Renal cortical epithelial cell (primary cell): Measurements from ENCODE around the gene LIG3. TPM values are rescaled to one million over a fixed set of nuclear protein-coding genes. Genes with fewer than 3 reads are reported as not detected.
A peak's percentile ranks its signal among the peaks of the same experiment; 100 is the strongest.
"Not testable (repeated sequence)": the region's sequence is repeated elsewhere in the genome, so short reads cannot be mapped to it uniquely, and the experiment has no call there.

Source experiments
- DNase-seq: peaks from one replicate; pipeline ENCODE4 v3.0.0-alpha.2; 2011; ENCODE audit warnings: low read depth
- total RNA-seq: library from RNA; depleted of rRNA; stranded (reverse); fragments of >200 nt; gene quantifications from 2 replicates; pipeline ENCODE4 v1.2.3, GENCODE V29; 2014

Gene LIG3
- total RNA-seq, 1 donor from 2014 or later = 40.8 TPM

- no peak for DNase-seq
Measured at GRCh38 chr17:34999456-34999855, 19.1 kb downstream of the LIG3 start.

DNA sequence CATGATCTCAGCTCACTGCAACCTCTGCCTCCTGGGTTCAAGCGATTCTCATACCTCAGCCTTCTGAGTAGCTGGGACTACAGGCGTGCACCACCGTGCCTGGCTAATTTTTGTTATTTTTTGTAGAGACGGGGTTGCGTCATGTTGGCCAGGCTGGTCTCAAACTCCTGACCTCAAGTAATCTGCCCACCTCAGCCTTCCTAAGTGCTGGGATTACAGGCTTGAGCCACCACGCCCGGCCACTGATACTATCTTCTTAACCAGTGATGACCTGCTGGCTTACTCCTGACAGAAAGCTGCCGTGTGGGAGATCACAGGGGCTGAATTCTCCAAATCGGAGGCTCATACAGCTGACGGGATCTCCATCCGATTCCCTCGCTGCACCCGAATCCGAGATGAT is 20.7 kb downstream of the LIG3 start:
- not testable (repeated sequence) for DNase-seq

DNA sequence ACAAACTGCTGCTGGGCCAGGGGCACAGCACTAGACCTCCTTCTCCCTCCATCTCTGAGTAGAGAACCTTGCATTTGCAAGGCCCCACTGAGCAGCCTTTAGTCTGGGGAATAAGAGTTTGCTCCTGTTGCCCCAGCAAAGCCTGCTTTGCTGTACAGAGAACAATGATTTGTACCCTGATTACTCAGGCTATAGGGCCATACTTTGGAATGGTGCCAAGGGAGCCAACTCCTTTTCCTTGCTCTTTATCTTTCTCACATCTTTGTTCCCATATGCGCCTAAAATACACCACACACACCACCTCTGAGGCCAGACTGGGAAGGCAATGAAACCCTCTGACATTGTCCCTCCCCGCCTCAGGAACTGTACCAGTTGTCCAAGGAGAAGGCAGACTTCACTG is 21.2 kb downstream of the LIG3 start:
- DNase-seq = no peak

GRCh38 chr17:35002876-35003551 is 22.7 kb downstream of the LIG3 start:
- peak; percentile 19 for DNase-seq

DNA sequence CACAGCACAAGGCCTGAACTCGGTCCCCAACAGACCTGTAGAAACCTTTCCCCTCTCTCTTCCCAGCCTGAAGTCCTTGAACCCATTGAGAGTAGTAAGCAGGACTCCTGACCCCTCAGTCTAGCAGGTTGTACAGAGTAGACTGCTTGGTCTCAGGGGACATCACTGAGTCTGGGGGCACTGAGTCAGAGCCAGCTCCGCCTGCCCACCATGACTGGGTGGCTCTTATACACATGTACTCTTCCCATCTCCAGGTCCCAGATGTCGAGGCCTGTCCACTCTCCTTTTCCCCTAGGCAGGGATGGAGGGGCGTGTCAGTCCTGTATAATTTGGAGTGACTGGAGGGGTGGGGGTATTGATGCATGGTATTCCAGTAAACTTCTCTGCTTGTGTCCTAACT is 23.5 kb downstream of the LIG3 start:
- DNase-seq = no peak

- DNase-seq = no peak
Measured at GRCh38 chr17:35006345-35006744, 26.0 kb downstream of the LIG3 start.

DNA sequence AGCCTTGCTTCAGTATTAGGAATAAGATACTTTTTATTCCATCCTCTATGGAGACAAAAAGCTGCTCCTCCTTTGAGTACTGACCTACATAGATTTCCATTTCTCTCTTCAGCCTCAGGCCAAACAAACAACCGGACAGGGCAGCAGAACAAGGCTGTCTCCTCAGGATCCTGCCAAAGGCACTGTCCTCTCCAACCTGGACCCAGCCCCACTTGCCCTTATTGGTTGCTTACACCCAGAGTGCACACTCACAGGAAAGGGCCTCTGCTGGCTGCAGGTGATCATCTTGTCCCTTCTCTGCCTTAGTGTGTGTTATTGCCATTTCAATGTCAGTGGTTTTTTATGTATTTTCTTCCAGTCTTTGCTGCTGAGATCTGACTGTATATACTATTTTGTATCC is 26.6 kb downstream of the LIG3 start:
- no peak for DNase-seq

DNA sequence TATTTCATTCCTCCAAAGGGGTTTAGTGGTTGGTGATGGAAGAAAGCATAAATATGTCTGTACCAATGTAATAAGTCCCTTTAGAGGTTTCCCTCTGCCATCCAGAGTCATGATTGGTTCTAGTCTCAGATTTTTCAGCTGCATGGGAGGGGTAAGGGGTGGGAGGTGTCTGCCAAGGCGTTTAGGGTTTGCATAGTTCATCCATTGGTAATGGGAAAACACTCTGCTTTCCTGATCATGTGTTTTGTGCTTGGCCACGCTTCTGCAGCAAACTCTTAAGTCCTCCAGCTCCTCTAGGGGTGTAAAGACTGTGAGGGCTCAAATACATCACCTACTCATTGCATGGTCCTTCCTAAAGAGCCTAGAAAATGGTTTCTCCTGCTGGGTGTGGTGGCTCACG is 29.8 kb downstream of the LIG3 start:
- DNase-seq = no peak

DNA sequence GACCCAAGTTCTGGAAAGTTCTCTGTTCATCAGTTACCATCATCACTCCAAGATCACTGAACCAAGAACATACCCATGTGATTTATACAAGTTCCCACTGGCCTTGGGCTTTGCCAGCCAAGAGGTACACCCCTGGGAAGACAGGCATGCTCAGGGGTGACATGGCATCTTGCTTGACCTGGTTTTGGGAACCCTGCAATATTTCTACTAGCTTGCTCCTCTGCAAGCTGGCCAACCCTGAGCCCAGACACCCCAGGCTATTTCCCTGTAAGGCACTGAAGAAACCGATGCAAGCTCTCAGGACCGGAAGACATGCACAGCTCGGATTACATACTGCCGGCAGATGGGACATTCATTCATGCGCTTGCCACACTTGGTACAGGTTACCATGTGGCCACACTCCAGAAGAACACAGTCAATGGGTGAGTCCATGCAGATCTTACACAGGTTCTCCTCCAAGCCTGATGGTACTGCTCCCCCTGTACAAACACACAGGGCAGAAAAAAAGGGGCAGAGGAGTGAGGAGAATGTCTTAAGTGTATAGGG is 31.4 kb downstream of the LIG3 start:
- no peak for DNase-seq

DNA sequence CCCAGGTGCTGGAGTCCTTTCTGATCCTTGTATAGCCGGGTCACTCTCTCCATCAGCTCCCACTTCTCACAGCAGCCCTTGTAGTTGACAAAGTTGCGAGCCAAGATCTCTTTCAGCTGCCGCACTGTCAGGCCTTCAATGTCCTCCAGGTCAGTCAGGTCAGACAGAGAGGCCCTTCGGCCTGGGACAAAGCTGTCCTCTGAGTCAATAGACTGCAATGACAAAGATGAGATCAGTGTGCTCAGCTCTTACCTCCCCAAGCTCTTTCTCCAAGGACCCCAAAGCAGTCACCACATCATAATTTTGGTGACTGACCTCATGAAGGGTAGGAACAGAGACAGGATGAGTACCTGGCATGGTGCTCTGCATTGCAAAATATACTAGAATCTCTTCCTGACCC is 36.1 kb downstream of the LIG3 start:
- DNase-seq = no peak

- no peak for DNase-seq
Measured at GRCh38 chr17:35017021-35017420, 36.7 kb downstream of the LIG3 start.

DNA sequence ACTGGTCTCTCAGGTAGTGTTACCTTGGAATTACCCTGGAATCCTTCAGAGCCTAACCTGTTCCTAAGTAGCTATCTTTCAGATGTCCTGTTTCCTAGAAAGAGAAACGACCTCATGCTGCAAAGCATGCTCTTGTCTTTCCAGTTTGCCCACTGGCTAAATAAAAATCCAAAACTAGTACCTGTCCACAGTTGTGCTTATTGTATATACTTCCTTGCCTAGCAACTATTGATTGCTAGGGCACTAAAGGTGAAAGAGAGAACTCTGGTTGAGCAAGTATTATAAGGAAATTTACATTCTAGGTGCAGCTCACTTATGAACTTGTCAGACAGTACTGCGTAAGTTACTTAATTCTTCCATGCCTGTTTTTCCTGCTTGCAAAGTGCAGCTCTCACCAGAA is 38.5 kb downstream of the LIG3 start:
- DNase-seq = no peak

DNA sequence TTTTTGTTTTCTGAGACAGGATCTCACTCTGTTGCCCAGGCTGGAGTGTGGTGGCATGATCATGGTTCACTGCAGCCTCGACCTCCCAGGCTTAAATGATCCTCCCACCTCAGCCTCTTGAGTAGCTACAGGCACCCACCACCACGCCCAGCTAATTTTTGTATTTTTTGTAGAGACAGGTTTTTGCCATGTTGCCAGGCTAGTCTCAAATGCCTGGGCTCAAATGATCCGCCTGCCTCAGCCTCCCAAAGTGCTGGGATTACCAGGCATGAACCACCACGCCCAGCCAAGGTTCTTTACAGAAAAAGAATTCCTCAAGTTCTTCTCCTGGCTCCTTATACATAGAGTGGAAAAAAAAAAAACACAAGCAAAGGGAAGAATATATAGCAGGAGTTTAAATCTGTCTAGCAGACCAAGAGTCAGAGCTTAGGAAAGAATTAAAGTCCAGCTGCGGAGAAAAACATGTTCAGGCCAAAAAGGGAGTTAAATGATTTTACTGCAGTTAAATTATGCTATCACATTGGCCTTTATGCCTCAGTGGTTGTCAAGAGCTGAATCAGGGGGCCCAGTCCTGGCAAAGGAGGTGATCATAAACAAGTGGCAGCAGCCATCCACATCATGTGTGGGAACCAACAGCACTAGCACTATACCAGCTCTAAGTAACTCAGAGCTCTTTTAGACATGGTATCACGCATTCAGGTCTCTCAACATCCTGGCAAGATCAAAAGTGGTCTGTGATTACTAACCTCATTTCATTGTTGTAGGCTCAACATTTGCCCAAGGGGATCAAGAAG is 39.3 kb downstream of the LIG3 start:
- no peak for DNase-seq

- DNase-seq = no peak
Measured at GRCh38 chr17:35021520-35022380, 41.4 kb downstream of the LIG3 start.

DNA sequence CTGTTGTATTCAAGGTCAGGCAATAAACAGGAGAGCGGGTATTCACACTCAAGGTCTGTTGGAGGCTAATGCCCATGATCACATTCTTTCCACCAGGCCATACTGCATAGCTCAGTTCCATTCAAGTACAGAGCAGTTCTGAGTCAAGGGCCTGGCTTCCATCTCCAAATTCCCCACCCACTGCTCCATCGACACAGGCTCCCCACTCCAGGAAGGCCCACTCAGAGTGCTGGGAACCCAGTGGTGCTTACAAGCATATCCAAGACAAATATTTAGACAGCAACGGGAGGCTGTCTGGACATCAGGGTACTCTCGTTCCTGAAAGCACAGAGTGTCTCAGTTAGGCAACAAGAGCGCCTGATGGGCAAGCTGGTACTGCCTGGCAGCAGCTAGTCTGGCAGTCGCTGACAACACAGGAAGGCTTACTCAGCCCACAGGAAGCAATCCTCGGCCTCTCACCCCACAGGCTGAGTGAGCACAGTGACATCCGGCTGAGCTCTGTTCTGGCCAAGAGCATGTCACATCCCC is 42.3 kb downstream of the LIG3 start:
- DNase-seq = peak; percentile 97

- DNase-seq = no peak
Measured at GRCh38 chr17:35023538-35023937, 43.2 kb downstream of the LIG3 start.

DNA sequence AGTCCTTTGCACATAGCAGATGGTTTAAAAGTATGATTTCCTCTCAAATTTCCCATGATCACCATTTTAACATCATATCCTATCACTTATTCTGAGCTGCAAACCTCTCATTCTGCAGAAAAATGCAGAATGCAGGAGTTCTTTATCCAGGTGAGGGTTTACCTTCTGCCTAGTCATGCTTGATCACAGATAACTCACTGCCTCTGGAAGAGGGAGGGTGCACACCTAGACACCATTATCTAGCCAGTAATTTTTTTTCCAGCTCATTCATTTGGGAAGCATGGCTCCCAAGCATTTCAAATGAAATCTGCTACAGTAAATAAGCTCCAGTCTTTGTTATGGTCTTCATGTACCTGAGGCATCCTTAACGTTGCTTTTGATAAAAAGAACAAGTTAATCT is 45.2 kb downstream of the LIG3 start:
- DNase-seq = no peak

- DNase-seq = not testable (repeated sequence)
Measured at GRCh38 chr17:35028097-35028496, 47.8 kb downstream of the LIG3 start.

DNA sequence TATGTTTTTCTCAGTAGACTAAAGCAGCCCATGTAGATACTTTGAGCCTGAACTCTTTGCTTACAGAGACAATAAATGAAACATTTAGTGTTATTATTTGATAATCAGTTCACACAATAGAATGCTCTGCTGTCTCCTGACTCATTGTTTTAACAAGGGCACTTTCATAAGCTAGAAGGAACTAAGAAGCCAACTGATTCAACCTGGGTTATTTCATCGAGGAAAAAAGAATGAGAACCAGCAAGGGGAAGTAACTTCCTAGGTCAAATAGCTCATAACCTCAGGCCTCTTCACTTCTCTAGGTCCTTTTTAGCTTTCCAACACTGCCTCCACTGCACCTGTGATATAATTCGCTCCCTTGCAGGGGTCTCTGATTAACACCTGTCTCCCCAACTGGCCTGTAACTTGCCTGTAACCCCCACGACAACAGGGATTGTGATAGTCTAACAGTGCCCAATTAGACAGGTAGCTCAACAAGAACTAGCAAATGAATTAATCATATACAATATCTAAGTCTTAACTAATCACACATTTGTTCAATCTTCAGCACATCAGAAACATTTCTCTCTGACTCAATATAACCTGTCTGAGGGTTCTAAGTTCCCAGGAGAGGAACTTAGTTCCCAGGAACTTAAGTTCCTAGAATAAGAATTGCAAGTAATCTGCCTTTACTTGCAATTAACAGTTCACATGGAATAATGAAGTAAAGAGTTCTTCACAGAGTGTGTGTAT is 48.4 kb downstream of the LIG3 start:
- peak; percentile 56 for DNase-seq

DNA sequence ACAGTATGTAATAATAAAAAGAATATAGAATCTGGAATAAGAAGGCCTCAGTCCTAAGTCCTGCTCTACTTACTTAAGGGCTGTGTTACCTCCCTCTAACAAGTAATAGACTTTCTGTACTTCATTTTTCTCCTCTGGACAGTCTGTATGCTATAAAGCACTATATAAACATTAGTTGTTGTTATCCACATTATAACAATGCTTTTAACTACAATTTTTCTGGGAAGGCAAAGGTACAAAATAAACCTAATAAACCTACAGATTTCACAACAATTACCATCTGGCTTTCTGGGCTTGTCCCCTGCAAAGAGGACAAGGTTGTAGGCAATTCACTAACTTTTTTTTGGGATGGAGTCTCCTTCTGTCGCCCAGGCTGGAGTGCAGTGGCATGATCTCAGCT is 50.5 kb downstream of the LIG3 start:
- no peak for DNase-seq

DNA sequence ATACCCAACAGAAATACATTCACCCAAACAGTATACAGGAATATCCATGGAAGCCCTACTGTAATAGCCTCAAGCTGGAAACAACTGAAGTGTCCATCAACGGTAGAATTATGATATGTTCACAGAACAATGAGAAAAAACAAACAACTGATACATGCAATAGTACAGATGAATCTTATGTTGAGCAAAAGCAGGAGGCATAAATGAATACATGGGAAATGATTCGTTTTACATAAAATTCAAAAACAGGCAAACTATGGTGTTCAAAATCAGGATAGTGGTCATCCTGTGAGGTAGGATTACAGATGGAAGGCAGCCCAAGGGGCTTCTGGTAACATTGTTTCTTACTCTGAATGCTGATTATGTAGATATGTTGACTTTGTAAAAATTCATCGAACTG is 58.1 kb downstream of the LIG3 start:
- no peak for DNase-seq
